GM23248 (cell line): ENCODE data around the gene ASZ1.
"Not testable (repeated sequence)": the region's sequence is repeated elsewhere in the genome, so short reads cannot be mapped to it uniquely, and the experiment has no call there.

Experiments used
- EZH2 ChIP-seq: fragments of 200-600 bp; sonication (generic); IDR thresholded peaks from 2 replicates; pipeline ENCODE4 v1.6.1; 2018; ENCODE audit warnings: antibody characterized with exemption, mild to moderate bottlenecking; ENCODE audit not compliant: insufficient read depth, poor library complexity, severe bottlenecking
- EZH2phosphoT487 ChIP-seq: fragments of 200-600 bp; sonication (generic); IDR thresholded peaks from 2 replicates; pipeline ENCODE4 v1.6.1; 2018; ENCODE audit warnings: antibody characterized with exemption, moderate library complexity, mild to moderate bottlenecking, low read depth; ENCODE audit not compliant: insufficient read depth

DNA sequence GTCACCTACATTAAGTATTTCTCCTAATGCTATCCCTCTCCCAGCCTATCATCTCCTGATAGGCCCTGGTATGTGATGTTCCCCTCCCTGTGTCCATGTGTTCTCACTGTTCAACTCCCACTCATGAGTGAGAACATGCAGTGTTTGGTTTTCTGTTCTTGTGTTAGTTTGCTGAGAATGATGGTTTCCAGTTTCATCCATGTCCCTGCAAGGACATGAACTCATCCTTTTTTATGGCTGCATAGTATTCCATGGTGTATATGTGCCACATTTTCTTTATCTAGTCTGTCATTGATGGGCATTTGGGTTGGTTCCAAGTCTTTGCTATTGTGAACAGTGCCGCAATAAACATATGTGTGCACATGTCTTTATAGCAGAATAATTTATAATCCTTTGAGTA, 12.7 kb downstream of the ASZ1 start:
- TF ChIP-seq EZH2, EZH2phosphoT487: not testable (repeated sequence)
